ENCODE data around the gene PAMR1.
"Not testable (repeated sequence)": the region's sequence is repeated elsewhere in the genome, so short reads cannot be mapped to it uniquely, and the experiment has no call there.

The PAMR1 gene

GRCh38 chr11:35543481-35543880, 18.1 kb upstream of the PAMR1 start:
- DNase-seq: no peak

GRCh38 chr11:35541621-35542375, 16.4 kb upstream of the PAMR1 start:
- DNase-seq: no peak

- DNase-seq: no peak
Observed at GRCh38 chr11:35540526-35540925, 15.1 kb upstream of the PAMR1 start.

GRCh38 chr11:35539781-35540281, 14.4 kb upstream of the PAMR1 start:
- no peak for DNase-seq

- no peak for DNase-seq
Observed at GRCh38 chr11:35539256-35539655, 13.8 kb upstream of the PAMR1 start.

GRCh38 chr11:35536470-35536869, 11.1 kb upstream of the PAMR1 start:
- no peak for DNase-seq

GRCh38 chr11:35531246-35531645, 5.8 kb upstream of the PAMR1 start:
- no peak for DNase-seq

- DNase-seq: no peak
Observed at GRCh38 chr11:35529971-35530495, 4.6 kb upstream of the PAMR1 start.

GRCh38 chr11:35526370-35526792, 965 bp upstream of the PAMR1 start:
- no peak for DNase-seq

- no peak for DNase-seq
Observed at GRCh38 chr11:35524780-35525179, 636 bp downstream of the PAMR1 start.

GRCh38 chr11:35523861-35524260, 1.6 kb downstream of the PAMR1 start:
- DNase-seq: no peak

GRCh38 chr11:35523331-35523768, 2.1 kb downstream of the PAMR1 start:
- DNase-seq: no peak

GRCh38 chr11:35522091-35522490, 3.3 kb downstream of the PAMR1 start:
- not testable (repeated sequence) for DNase-seq

- DNase-seq: no peak
Observed at GRCh38 chr11:35520376-35520775, 5.0 kb downstream of the PAMR1 start.

- no peak for DNase-seq
Observed at GRCh38 chr11:35518766-35519165, 6.7 kb downstream of the PAMR1 start.

- DNase-seq: no peak
Observed at GRCh38 chr11:35517481-35517880, 7.9 kb downstream of the PAMR1 start.

- DNase-seq: no peak
Observed at GRCh38 chr11:35516403-35516802, 9.0 kb downstream of the PAMR1 start.

GRCh38 chr11:35515224-35515623, 10.2 kb downstream of the PAMR1 start:
- no peak for DNase-seq

- DNase-seq: no peak
Observed at GRCh38 chr11:35514481-35514880, 10.9 kb downstream of the PAMR1 start.

GRCh38 chr11:35511666-35512065, 13.8 kb downstream of the PAMR1 start:
- DNase-seq: no peak

GRCh38 chr11:35507688-35508087, 17.7 kb downstream of the PAMR1 start:
- DNase-seq: no peak

GRCh38 chr11:35501776-35502175, 23.6 kb downstream of the PAMR1 start:
- DNase-seq: no peak

GRCh38 chr11:35500744-35501143, 24.7 kb downstream of the PAMR1 start:
- DNase-seq: no peak

GRCh38 chr11:35496416-35496815, 29.0 kb downstream of the PAMR1 start:
- DNase-seq: no peak
